ENCODE data around the gene BEND6.

Gene BEND6

DNA sequence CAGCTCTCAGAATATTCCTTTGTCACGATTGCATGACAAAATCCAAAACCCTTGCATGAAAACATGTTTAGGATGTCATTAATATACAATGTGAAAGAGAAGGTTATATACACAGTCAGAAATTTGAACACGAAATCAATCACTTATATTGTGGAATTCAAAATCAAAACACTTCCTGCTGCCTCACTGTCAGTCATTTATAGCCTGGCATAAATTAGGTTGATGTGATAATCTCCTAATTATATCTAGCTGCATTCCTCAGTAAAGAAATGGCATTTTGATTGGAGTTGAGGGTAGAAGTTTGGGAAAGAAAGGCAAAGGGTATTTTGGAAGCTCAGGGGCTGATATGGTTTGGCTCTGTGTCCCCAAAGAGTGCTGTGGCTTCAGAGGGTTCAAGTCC lies 24.1 kb upstream of the BEND6 start:
- DNase-seq (ENCODE audit: extremely low spot score), result no peak
- ChIA-PET POLR2A (no interaction called here), CTCF (interaction anchor here (1.1 kb wide), 1 partner anchor 24 kb away, joined by 4 read pairs; the partner anchor contains the start of gene BEND6)
- TF ChIP-seq BHLHE40 (IDR thresholded peaks at IDR 0.05; ENCODE audit: borderline replicate concordance), result no peak
- no peak for TF ChIP-seq FOXM1 (IDR thresholded peaks at IDR 0.05; ENCODE audit: borderline replicate concordance)
- TF ChIP-seq SP1 (IDR thresholded peaks at IDR 0.05), result no peak
- TF ChIP-seq SUZ12 (IDR thresholded peaks at IDR 0.05), result no peak
- TF ChIP-seq TARDBP (IDR thresholded peaks at IDR 0.05), result no peak
- TF ChIP-seq, protein P1, sequence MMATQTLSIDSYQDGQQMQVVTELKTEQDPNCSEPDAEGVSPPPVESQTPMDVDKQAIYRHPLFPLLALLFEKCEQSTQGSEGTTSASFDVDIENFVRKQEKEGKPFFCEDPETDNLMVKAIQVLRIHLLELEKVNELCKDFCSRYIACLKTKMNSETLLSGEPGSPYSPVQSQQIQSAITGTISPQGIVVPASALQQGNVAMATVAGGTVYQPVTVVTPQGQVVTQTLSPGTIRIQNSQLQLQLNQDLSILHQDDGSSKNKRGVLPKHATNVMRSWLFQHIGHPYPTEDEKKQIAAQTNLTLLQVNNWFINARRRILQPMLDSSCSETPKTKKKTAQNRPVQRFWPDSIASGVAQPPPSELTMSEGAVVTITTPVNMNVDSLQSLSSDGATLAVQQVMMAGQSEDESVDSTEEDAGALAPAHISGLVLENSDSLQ (IDR thresholded peaks at IDR 0.05), result peak; percentile 71

DNA sequence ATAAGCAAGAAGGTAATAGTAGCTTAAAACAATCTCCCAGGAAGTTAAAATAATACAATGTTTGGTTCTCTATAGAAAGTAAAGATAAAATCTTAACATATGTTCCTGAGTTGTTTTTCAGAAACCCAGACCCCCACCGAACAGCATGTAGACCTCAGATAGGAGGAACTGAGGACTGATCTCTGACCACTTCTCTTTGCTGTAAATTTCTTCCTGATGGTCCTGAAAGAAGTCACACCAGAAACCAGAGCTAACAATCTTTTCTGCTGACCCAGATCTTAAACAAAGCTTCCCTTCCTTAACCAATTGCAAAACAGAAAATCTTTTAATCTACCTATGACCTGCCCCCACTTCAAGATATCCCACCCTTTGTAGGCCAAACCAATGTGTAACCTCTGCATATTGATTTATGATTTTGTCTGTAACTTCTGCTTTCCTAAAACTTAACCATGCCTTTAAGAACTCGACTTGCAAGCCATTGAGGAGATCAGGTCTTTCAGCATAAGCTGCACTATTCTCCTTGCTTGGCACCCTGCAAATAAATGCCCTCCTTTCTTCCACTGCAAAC lies 21.9 kb upstream of the BEND6 start:
- no peak for TF ChIP-seq L3MBTL2 (conservative IDR thresholded peaks at IDR 0.05)
- TF ChIP-seq, protein P1 (IDR thresholded peaks at IDR 0.05), result 0 out of 2 replicates have a peak, but pooled peaks have one; percentile 9
- CTCF ChIA-PET, result interaction anchor here (0.9 kb wide), 1 partner anchor 22 kb away, joined by 3 read pairs; the partner anchor contains the start of gene BEND6
- POLR2A ChIA-PET, result no interaction called here
- no peak for DNase-seq (ENCODE audit: extremely low spot score)

DNA sequence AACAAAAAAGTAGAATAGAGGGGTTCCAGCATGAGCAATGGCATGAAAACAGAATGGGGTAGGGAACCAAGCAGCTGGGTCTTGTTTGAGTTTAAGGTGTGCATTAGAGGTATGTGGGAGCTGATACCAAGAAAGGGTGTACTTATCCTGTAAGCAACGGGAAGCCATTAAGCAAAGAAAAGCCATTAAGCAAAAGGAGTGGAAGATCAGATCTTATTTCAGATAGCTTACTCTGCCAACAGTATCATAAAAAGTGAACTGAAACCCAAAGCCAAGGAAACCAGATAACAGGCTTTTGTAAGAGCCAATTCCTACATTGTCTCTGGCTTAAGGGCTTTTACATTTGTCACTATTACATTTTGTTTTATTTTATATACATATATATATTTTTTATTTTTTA lies 21.3 kb upstream of the BEND6 start:
- TF ChIP-seq FOXM1 (IDR thresholded peaks at IDR 0.05; ENCODE audit: borderline replicate concordance), result no peak
- TF ChIP-seq NFRKB (IDR thresholded peaks at IDR 0.05), result no peak
- TF ChIP-seq ELF4 (IDR thresholded peaks at IDR 0.05), result no peak
- TF ChIP-seq ARNT (IDR thresholded peaks at IDR 0.05), result no peak
- no peak for TF ChIP-seq HDGF (IDR thresholded peaks at IDR 0.05; ENCODE audit: borderline replicate concordance)
- TF ChIP-seq FOXA1 (IDR thresholded peaks at IDR 0.05), result no peak
- no peak for TF ChIP-seq LEF1 (IDR thresholded peaks at IDR 0.05; ENCODE audit: borderline replicate concordance)
- TF ChIP-seq L3MBTL2 (conservative IDR thresholded peaks at IDR 0.05), result no peak
- TF ChIP-seq SP1 (IDR thresholded peaks at IDR 0.05), result no peak
- TF ChIP-seq TARDBP (IDR thresholded peaks at IDR 0.05), result no peak
- TF ChIP-seq, protein P1 (IDR thresholded peaks at IDR 0.05), result no peak
- TF ChIP-seq FOXK2 (IDR thresholded peaks at IDR 0.05), result no peak
- TF ChIP-seq BHLHE40 (IDR thresholded peaks at IDR 0.05; ENCODE audit: borderline replicate concordance), result no peak
- no peak for TF ChIP-seq SUZ12 (IDR thresholded peaks at IDR 0.05)
- no peak for DNase-seq (ENCODE audit: extremely low spot score)
- CTCF ChIA-PET, result interaction anchor here (0.9 kb wide), 1 partner anchor 22 kb away, joined by 3 read pairs; the partner anchor contains the start of gene BEND6
- POLR2A ChIA-PET, result no interaction called here

DNA sequence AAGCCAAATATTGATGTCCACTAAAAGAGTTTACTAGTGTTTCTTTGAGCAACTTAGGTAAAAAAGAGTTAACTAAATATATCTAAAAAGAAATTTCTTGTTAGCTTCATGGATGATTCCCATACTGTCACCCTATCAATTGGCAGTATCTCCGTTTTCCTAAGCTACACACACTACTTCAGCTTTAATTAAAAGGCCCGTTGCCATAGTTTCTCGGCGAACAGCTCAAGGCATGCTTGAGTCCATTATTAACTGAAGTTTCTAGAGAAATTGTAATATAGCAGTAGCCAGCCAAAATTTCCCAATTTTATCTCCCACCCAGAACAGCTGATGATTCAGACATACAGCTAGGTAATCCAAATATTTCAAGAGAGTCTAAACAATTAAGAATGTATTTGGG lies 20.0 kb upstream of the BEND6 start:
- ChIA-PET CTCF (interaction anchor here (0.6 kb wide), 1 partner anchor 9 kb away, joined by 3 read pairs; no protein-coding TSS in a partner anchor), POLR2A (interaction anchor here (0.8 kb wide), 1 partner anchor 9 kb away, joined by 3 read pairs; no protein-coding TSS in a partner anchor)
- DNase-seq (ENCODE audit: extremely low spot score), result no peak
- TF ChIP-seq TARDBP (IDR thresholded peaks at IDR 0.05) (no peak), LEF1 (IDR thresholded peaks at IDR 0.05; ENCODE audit: borderline replicate concordance) (no peak), L3MBTL2 (conservative IDR thresholded peaks at IDR 0.05) (no peak), SUZ12 (IDR thresholded peaks at IDR 0.05) (no peak), CTBP1 (IDR thresholded peaks at IDR 0.05; ENCODE audit: borderline replicate concordance) (no peak), FOXK2 (IDR thresholded peaks at IDR 0.05) (no peak), BHLHE40 (IDR thresholded peaks at IDR 0.05; ENCODE audit: borderline replicate concordance) (no peak), SP1 (IDR thresholded peaks at IDR 0.05) (no peak), HDGF (IDR thresholded peaks at IDR 0.05; ENCODE audit: borderline replicate concordance) (no peak), FOXM1 (IDR thresholded peaks at IDR 0.05; ENCODE audit: borderline replicate concordance) (no peak), ARNT (IDR thresholded peaks at IDR 0.05) (no peak), FOXA1 (IDR thresholded peaks at IDR 0.05) (no peak), ELF4 (IDR thresholded peaks at IDR 0.05) (no peak), ZNF384 (IDR thresholded peaks at IDR 0.05) (no peak), NFRKB (IDR thresholded peaks at IDR 0.05) (no peak)
- TF ChIP-seq, protein P1 (IDR thresholded peaks at IDR 0.05), result no peak

DNA sequence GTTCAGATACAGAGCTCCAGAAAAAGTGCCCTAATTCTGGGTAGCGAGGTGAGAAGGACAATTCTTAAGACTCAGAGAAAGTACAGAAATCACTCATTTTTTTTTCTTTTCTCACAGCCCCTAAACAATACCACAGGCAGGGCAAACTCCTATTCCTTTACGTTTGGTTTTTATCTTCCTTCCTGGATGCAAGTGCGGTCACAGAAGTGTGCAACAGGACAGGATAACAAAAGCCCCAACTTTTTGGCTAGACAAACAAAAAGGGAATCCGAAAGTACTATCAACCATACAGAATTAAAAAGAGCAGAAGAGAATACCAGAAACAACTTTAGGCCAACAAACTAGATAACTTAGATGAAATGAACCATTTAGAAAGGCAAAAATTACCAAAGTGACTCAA lies 18.4 kb upstream of the BEND6 start:
- DNase-seq (ENCODE audit: extremely low spot score), result no peak
- CTCF ChIA-PET, result no interaction called here
- TF ChIP-seq FOXM1 (IDR thresholded peaks at IDR 0.05; ENCODE audit: borderline replicate concordance) (no peak), BHLHE40 (IDR thresholded peaks at IDR 0.05; ENCODE audit: borderline replicate concordance) (no peak), TARDBP (IDR thresholded peaks at IDR 0.05) (no peak), NFRKB (IDR thresholded peaks at IDR 0.05) (no peak), ZNF384 (IDR thresholded peaks at IDR 0.05) (no peak), ARNT (IDR thresholded peaks at IDR 0.05) (no peak), SUZ12 (IDR thresholded peaks at IDR 0.05) (no peak), ELF4 (IDR thresholded peaks at IDR 0.05) (no peak), FOXA1 (IDR thresholded peaks at IDR 0.05) (no peak), L3MBTL2 (conservative IDR thresholded peaks at IDR 0.05) (no peak), LEF1 (IDR thresholded peaks at IDR 0.05; ENCODE audit: borderline replicate concordance) (no peak), CTBP1 (IDR thresholded peaks at IDR 0.05; ENCODE audit: borderline replicate concordance) (no peak), HDGF (IDR thresholded peaks at IDR 0.05; ENCODE audit: borderline replicate concordance) (no peak), SP1 (IDR thresholded peaks at IDR 0.05) (no peak), FOXK2 (IDR thresholded peaks at IDR 0.05) (no peak)
- TF ChIP-seq, protein P1 (IDR thresholded peaks at IDR 0.05), result no peak
- POLR2A ChIA-PET, result no interaction called here
